ENCODE measurements around the gene SYNM.
A peak's percentile ranks its signal among the peaks of the same experiment; 100 is the strongest.
"Not testable (repeated sequence)": the region's sequence is repeated elsewhere in the genome, so short reads cannot be mapped to it uniquely, and the experiment has no call there.

SYNM gene

GRCh38 chr15:99110093-99110492 is 5.2 kb downstream of the SYNM start:
- Histone ChIP-seq H3K27me3 (ENCODE audit: low read depth, low read length) (peaks cover 12% of the 10 kb centered on the region), H3K4me3 (ENCODE audit: low read depth in 1 of 2, low read length in 2 of 2) (peak overlapping the region; percentile 64 to 88), H3K9me3 (ENCODE audit: control insufficient read depth in 1 of 2, low read length in 2 of 2) (no peaks in the 10 kb centered on the region), H3K36me3 (ENCODE audit: control insufficient read depth in 1 of 2, insufficient read depth in 2 of 2, low read length in 2 of 2) (peaks cover 0 to 10% of the 10 kb centered on the region in 2 donors), H3K27ac (ENCODE audit: low read length) (peak overlapping the region; percentile 21), H3K4me1 (ENCODE audit: control insufficient read depth in 1 of 2, insufficient read depth in 2 of 2, low read length in 2 of 2) (peaks cover 3 to 41% of the 10 kb centered on the region in 2 donors)

- Histone ChIP-seq H3K4me3 (ENCODE audit: low read depth in 1 of 2, low read length in 2 of 2) (peak overlapping the region; percentile 64 to 88), H3K9me3 (ENCODE audit: control insufficient read depth in 1 of 2, low read length in 2 of 2) (no peaks in the 10 kb centered on the region), H3K27me3 (ENCODE audit: low read depth, low read length) (peaks cover 12% of the 10 kb centered on the region), H3K4me1 (ENCODE audit: control insufficient read depth in 1 of 2, insufficient read depth in 2 of 2, low read length in 2 of 2) (peaks cover 3 to 44% of the 10 kb centered on the region in 2 donors), H3K27ac (ENCODE audit: low read length) (peak overlapping the region; percentile 39), H3K36me3 (ENCODE audit: control insufficient read depth in 1 of 2, insufficient read depth in 2 of 2, low read length in 2 of 2) (peaks cover 0 to 10% of the 10 kb centered on the region in 2 donors)
Measured at GRCh38 chr15:99110581-99111320, 5.9 kb downstream of the SYNM start.

GRCh38 chr15:99111641-99112040 is 6.8 kb downstream of the SYNM start:
- H3K27ac ChIP-seq (ENCODE audit: low read length) = peak overlapping the region; percentile 39
- peak overlapping the region in 1 of 2 donors; percentile 88 for H3K4me3 ChIP-seq (ENCODE audit: low read depth in 1 of 2, low read length in 2 of 2)
- not testable (repeated sequence) for H3K9me3 ChIP-seq (ENCODE audit: control insufficient read depth in 1 of 2, low read length in 2 of 2); H3K36me3 ChIP-seq (ENCODE audit: control insufficient read depth in 1 of 2, insufficient read depth in 2 of 2, low read length in 2 of 2); H3K27me3 ChIP-seq (ENCODE audit: low read depth, low read length)
- H3K4me1 ChIP-seq (ENCODE audit: control insufficient read depth in 1 of 2, insufficient read depth in 2 of 2, low read length in 2 of 2) = peaks cover 1 to 48% of the 10 kb centered on the region in 2 donors

- Histone ChIP-seq H3K4me1 (ENCODE audit: control insufficient read depth in 1 of 2, insufficient read depth in 2 of 2, low read length in 2 of 2) (peaks cover 0 to 60% of the 10 kb centered on the region in 2 donors), H3K36me3 (ENCODE audit: control insufficient read depth in 1 of 2, insufficient read depth in 2 of 2, low read length in 2 of 2) (peaks cover 1 to 3% of the 10 kb centered on the region in 2 donors), H3K9me3 (ENCODE audit: control insufficient read depth in 1 of 2, low read length in 2 of 2) (no peaks in the 10 kb centered on the region), H3K27ac (ENCODE audit: low read length) (peak overlapping the region; percentile 43), H3K27me3 (ENCODE audit: low read depth, low read length) (no peaks in the 10 kb centered on the region), H3K4me3 (ENCODE audit: low read depth in 1 of 2, low read length in 2 of 2) (peak overlapping the region in 1 of 2 donors; percentile 12)
Measured at GRCh38 chr15:99113547-99114271, 8.8 kb downstream of the SYNM start.

- H3K27me3 ChIP-seq (ENCODE audit: low read depth, low read length) = no peaks in the 10 kb centered on the region
- no peak overlapping the region for H3K4me3 ChIP-seq (ENCODE audit: low read depth in 1 of 2, low read length in 2 of 2)
- H3K36me3 ChIP-seq (ENCODE audit: control insufficient read depth in 1 of 2, insufficient read depth in 2 of 2, low read length in 2 of 2) = peaks cover 3 to 8% of the 10 kb centered on the region in 2 donors
- H3K4me1 ChIP-seq (ENCODE audit: control insufficient read depth in 1 of 2, insufficient read depth in 2 of 2, low read length in 2 of 2) = peaks cover 0 to 70% of the 10 kb centered on the region in 2 donors
- H3K27ac ChIP-seq (ENCODE audit: low read length) = peak overlapping the region; percentile 40
- no peaks in the 10 kb centered on the region for H3K9me3 ChIP-seq (ENCODE audit: control insufficient read depth in 1 of 2, low read length in 2 of 2)
Measured at GRCh38 chr15:99114511-99115299, 9.8 kb downstream of the SYNM start.

- Histone ChIP-seq H3K27me3 (ENCODE audit: low read depth, low read length) (no peaks in the 10 kb centered on the region), H3K4me1 (ENCODE audit: control insufficient read depth in 1 of 2, insufficient read depth in 2 of 2, low read length in 2 of 2) (peaks cover 0 to 72% of the 10 kb centered on the region in 2 donors), H3K9me3 (ENCODE audit: control insufficient read depth in 1 of 2, low read length in 2 of 2) (no peaks in the 10 kb centered on the region), H3K4me3 (ENCODE audit: low read depth in 1 of 2, low read length in 2 of 2) (peak overlapping the region in 1 of 2 donors; percentile 0), H3K36me3 (ENCODE audit: control insufficient read depth in 1 of 2, insufficient read depth in 2 of 2, low read length in 2 of 2) (peaks cover 3 to 8% of the 10 kb centered on the region in 2 donors), H3K27ac (ENCODE audit: low read length) (peak overlapping the region; percentile 43)
Measured at GRCh38 chr15:99115300-99116215, 10.7 kb downstream of the SYNM start.

- H3K4me3 ChIP-seq (ENCODE audit: low read depth in 1 of 2, low read length in 2 of 2) = no peak overlapping the region
- no peaks in the 10 kb centered on the region for H3K27me3 ChIP-seq (ENCODE audit: low read depth, low read length)
- peak overlapping the region; percentile 36 for H3K27ac ChIP-seq (ENCODE audit: low read length)
- no peaks in the 10 kb centered on the region for H3K9me3 ChIP-seq (ENCODE audit: control insufficient read depth in 1 of 2, low read length in 2 of 2)
- H3K36me3 ChIP-seq (ENCODE audit: control insufficient read depth in 1 of 2, insufficient read depth in 2 of 2, low read length in 2 of 2) = peaks cover 3 to 8% of the 10 kb centered on the region in 2 donors
- H3K4me1 ChIP-seq (ENCODE audit: control insufficient read depth in 1 of 2, insufficient read depth in 2 of 2, low read length in 2 of 2) = peaks cover 0 to 74% of the 10 kb centered on the region in 2 donors
Measured at GRCh38 chr15:99117111-99117510, 12.2 kb downstream of the SYNM start.

- no peaks in the 10 kb centered on the region for H3K9me3 ChIP-seq (ENCODE audit: control insufficient read depth in 1 of 2, low read length in 2 of 2)
- peak overlapping the region in 1 of 2 donors; percentile 6 for H3K4me3 ChIP-seq (ENCODE audit: low read depth in 1 of 2, low read length in 2 of 2)
- H3K27me3 ChIP-seq (ENCODE audit: low read depth, low read length) = no peaks in the 10 kb centered on the region
- H3K4me1 ChIP-seq (ENCODE audit: control insufficient read depth in 1 of 2, insufficient read depth in 2 of 2, low read length in 2 of 2) = peaks cover 0 to 73% of the 10 kb centered on the region in 2 donors
- H3K36me3 ChIP-seq (ENCODE audit: control insufficient read depth in 1 of 2, insufficient read depth in 2 of 2, low read length in 2 of 2) = peaks cover 3 to 8% of the 10 kb centered on the region in 2 donors
- peak overlapping the region; percentile 36 for H3K27ac ChIP-seq (ENCODE audit: low read length)
Measured at GRCh38 chr15:99117563-99118257, 12.8 kb downstream of the SYNM start.

GRCh38 chr15:99118258-99118632 is 13.4 kb downstream of the SYNM start:
- no peak overlapping the region for H3K27ac ChIP-seq (ENCODE audit: low read length)

More at GRCh38 chr15:99118258-99118632, 13.4 kb downstream of the SYNM start:
- Histone ChIP-seq H3K4me3 (ENCODE audit: low read depth in 1 of 2, low read length in 2 of 2) (no peak overlapping the region), H3K4me1 (ENCODE audit: control insufficient read depth in 1 of 2, insufficient read depth in 2 of 2, low read length in 2 of 2) (peaks cover 0 to 74% of the 10 kb centered on the region in 2 donors), H3K9me3 (ENCODE audit: control insufficient read depth in 1 of 2, low read length in 2 of 2) (no peaks in the 10 kb centered on the region), H3K36me3 (ENCODE audit: control insufficient read depth in 1 of 2, insufficient read depth in 2 of 2, low read length in 2 of 2) (peaks cover 3 to 8% of the 10 kb centered on the region in 2 donors), H3K27me3 (ENCODE audit: low read depth, low read length) (no peaks in the 10 kb centered on the region)
